HTERT RPE-1 (cell line): Measurements from ENCODE around the gene BTG2.

Source experiments
- in situ Hi-C: fragments of 300-500 bp; cut with MboI; formaldehyde crosslinking; loops from 4 replicates; pipeline ENCODE4 v1.14.3; 2020; ENCODE audit warnings: low sequenced_read_pairs

Gene BTG2

GRCh38 chr1:203276408-203276807 is 28.9 kb upstream of the BTG2 start:
- in situ Hi-C loops, result no loop called here

- in situ Hi-C loops, result no loop called here
These were observed 28.3 kb upstream of the BTG2 start for GRCh38 chr1:203276916-203277545.

GRCh38 chr1:203278082-203278884 is 27.0 kb upstream of the BTG2 start:
- in situ Hi-C loops, result no loop called here

- in situ Hi-C loops, result no loop called here
These were observed 26.4 kb upstream of the BTG2 start for GRCh38 chr1:203278885-203279406.

GRCh38 chr1:203280061-203280460 is 25.3 kb upstream of the BTG2 start:
- in situ Hi-C loops, result no loop called here

GRCh38 chr1:203281033-203281432 is 24.3 kb upstream of the BTG2 start:
- in situ Hi-C loops, result no loop called here

- in situ Hi-C loops, result no loop called here
These were observed 23.3 kb upstream of the BTG2 start for GRCh38 chr1:203281851-203282661.

GRCh38 chr1:203282720-203283542 is 22.4 kb upstream of the BTG2 start:
- in situ Hi-C loops, result no loop called here

- in situ Hi-C loops, result no loop called here
These were observed 21.7 kb upstream of the BTG2 start for GRCh38 chr1:203283597-203283996.

GRCh38 chr1:203284411-203285123 is 20.8 kb upstream of the BTG2 start:
- in situ Hi-C loops, result no loop called here

- in situ Hi-C loops, result no loop called here
These were observed 18.9 kb upstream of the BTG2 start for GRCh38 chr1:203286161-203286984.

- in situ Hi-C loops, result no loop called here
These were observed 18.0 kb upstream of the BTG2 start for GRCh38 chr1:203287109-203287893.

- in situ Hi-C loops, result no loop called here
These were observed 17.4 kb upstream of the BTG2 start for GRCh38 chr1:203287898-203288297.

GRCh38 chr1:203288400-203288799 is 16.9 kb upstream of the BTG2 start:
- in situ Hi-C loops, result no loop called here

GRCh38 chr1:203289281-203289981 is 15.9 kb upstream of the BTG2 start:
- in situ Hi-C loops, result no loop called here

- in situ Hi-C loops, result no loop called here
These were observed 15.4 kb upstream of the BTG2 start for GRCh38 chr1:203289982-203290260.

GRCh38 chr1:203290261-203291089 is 14.8 kb upstream of the BTG2 start:
- in situ Hi-C loops, result no loop called here
